Mononuclear cell (primary cell): ENCODE results near the gene GIMAP7. TPM values are rescaled to one million over a fixed set of nuclear protein-coding genes. Genes with fewer than 3 reads are reported as not detected.
"Not testable (repeated sequence)": the region's sequence is repeated elsewhere in the genome, so short reads cannot be mapped to it uniquely, and the experiment has no call there.

Source experiments
- H3K27me3 ChIP-seq: 2 replicates; pipeline ENCODE4 v1.6.0; 2011; ENCODE audit warnings: low read length, control low read depth; ENCODE audit not compliant: insufficient read depth
- H3K4me1 ChIP-seq: 2 replicates; pipeline ENCODE4 v1.5.1; 2011; ENCODE audit warnings: mild to moderate bottlenecking, low read length, control low read depth; ENCODE audit not compliant: insufficient read depth
- H3K4me3 ChIP-seq: 2 replicates; pipeline ENCODE4 v1.5.1; 2011; ENCODE audit warnings: mild to moderate bottlenecking, low read length, moderate library complexity
- H3K9me3 ChIP-seq: 2 replicates; pipeline ENCODE4 v1.5.1; 2011; ENCODE audit warnings: low read depth, mild to moderate bottlenecking, control low read depth, low read length
- total RNA-seq: library from RNA; depleted of rRNA; stranded (reverse); fragments of >200 nt; gene quantifications from one replicate; pipeline ENCODE4 v1.2.3, GENCODE V29; 2012

The GIMAP7 gene
- 44.2 TPM for total RNA-seq

DNA sequence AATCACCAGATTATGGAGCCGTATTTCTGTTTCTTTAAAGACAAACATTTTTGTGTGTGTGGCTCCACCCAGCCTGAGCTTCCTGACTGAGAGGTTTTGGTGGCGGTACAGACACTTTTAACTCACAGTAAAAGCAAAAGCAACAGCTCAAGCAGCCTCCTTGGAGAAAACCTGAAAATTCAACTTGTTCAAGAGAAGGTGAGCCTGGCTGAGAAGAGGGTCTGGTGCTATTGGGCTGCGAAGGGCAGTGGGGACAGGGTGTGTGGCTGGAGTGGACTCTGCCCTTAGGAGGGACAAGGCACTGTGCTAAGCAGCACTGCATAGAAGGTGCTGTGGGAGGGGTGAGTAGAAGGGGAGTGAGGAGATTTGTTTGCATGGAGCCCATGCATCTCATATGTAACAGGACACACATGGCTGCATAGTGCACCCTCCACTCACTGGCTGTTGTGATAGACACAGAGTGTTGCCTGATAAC is at the start of gene GIMAP7:
Gene GIMAP7, plus strand, starts transcription at position 125 of the 475 bp plus-strand sequence. CDS start 5,103 bp downstream, outside the sequence.
- Histone ChIP-seq H3K4me3 (peak within 1 kb of the TSS; percentile 74), H3K4me1 (peaks cover 37% of the 10 kb centered on the region), H3K9me3 (no peaks in the 10 kb centered on the region)

GRCh38 chr7:150464962-150465361 is 49.7 kb upstream of the GIMAP7 start:
- H3K4me3 ChIP-seq = no peak overlapping the region
- H3K4me1 ChIP-seq = peaks cover 52% of the 10 kb centered on the region
- H3K27me3 ChIP-seq = no peaks in the 10 kb centered on the region

More for the DNA sequence above, at the start of gene GIMAP7:
- H3K27me3 ChIP-seq = no peaks in the 10 kb centered on the region

GRCh38 chr7:150465414-150465813 is 49.3 kb upstream of the GIMAP7 start:
- Histone ChIP-seq H3K4me3 (no peak overlapping the region), H3K27me3 (no peaks in the 10 kb centered on the region), H3K9me3 (peaks cover 30% of the 10 kb centered on the region), H3K4me1 (peaks cover 56% of the 10 kb centered on the region)

More at GRCh38 chr7:150464962-150465361, 49.7 kb upstream of the GIMAP7 start:
- peaks cover 33% of the 10 kb centered on the region for H3K9me3 ChIP-seq

DNA sequence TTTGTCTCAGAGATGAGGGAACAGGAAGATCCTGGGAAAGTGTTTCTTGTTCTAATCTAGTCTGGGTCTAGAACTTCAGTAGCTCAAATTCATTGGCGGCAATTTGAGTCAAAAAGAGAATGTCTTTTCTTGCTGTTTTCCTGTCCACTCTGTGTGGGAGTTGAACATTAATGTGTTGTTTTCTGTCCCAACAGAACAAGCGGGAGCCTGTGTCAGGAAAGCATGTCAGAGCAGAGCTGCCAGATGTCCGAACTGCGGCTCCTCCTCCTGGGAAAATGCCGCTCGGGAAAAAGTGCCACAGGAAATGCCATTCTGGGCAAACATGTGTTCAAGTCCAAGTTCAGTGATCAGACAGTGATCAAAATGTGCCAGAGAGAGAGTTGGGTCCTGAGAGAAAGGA is 48.2 kb upstream of the GIMAP7 start:
- Histone ChIP-seq H3K27me3 (no peaks in the 10 kb centered on the region), H3K9me3 (peaks cover 20% of the 10 kb centered on the region), H3K4me3 (no peak overlapping the region), H3K4me1 (peaks cover 62% of the 10 kb centered on the region)

DNA sequence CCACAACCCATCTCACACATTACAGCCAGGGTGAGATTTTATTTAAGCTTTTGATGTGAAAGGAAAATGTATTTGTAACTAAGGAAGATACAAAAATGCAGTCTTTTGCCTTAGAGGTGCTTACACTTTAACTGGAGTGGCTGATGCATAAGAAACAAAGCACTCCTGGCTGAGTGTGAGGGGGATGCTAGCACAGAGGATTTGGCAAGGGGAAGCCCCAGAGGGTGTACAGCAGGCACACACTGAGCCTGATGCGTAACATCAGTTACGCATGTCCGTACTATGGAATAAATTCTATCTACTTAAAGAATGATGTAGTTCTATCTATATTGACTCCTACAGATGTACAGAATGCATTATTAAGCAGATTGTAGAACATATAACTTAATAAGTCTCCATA is 46.4 kb upstream of the GIMAP7 start:
- Histone ChIP-seq H3K9me3 (peaks cover 2% of the 10 kb centered on the region), H3K27me3 (no peaks in the 10 kb centered on the region), H3K4me1 (peaks cover 68% of the 10 kb centered on the region), H3K4me3 (no peak overlapping the region)

DNA sequence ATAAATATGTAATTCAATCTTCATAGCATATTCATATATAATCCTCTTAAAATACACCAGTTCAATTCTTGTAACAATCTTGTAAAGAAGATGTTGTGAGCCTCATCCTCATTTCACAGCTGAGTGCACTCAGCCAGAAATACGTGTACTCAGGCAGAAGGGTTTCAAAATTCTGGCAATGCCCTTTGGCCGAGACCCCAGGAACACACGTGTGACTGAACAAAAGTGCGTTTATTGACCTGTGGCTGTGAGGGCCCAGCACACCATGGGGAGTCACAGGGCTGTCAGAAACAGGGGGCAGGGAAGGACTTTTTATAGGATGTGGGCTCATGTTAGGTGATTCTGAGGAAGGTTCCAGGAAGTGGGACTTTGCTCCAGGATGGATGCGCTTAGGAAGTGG is 42.8 kb upstream of the GIMAP7 start:
- H3K4me3 ChIP-seq = no peak overlapping the region
- H3K9me3 ChIP-seq = no peaks in the 10 kb centered on the region
- peaks cover 36% of the 10 kb centered on the region for H3K4me1 ChIP-seq
- H3K27me3 ChIP-seq = no peaks in the 10 kb centered on the region

DNA sequence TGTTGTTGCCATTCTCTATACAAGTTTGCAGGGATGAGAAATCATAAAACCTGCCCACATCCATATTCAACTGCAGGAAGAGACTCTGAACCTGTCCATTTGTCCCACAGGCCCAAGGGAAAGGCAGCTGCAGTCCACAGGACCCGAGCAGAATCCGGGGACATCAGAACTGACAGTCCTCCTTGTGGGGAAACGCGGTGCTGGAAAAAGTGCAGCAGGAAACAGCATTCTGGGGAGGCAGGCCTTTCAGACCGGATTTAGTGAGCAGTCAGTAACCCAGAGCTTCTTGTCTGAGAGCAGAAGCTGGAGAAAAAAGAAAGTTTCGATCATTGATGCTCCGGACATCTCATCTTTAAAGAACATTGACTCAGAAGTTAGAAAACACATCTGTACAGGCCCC is 40.8 kb upstream of the GIMAP7 start:
- Histone ChIP-seq H3K9me3 (no peaks in the 10 kb centered on the region), H3K4me3 (no peak overlapping the region), H3K4me1 (peaks cover 38% of the 10 kb centered on the region), H3K27me3 (no peaks in the 10 kb centered on the region)

GRCh38 chr7:150476285-150476684 is 38.4 kb upstream of the GIMAP7 start:
- H3K27me3 ChIP-seq = no peaks in the 10 kb centered on the region
- no peaks in the 10 kb centered on the region for H3K9me3 ChIP-seq
- H3K4me3 ChIP-seq = no peak overlapping the region
- H3K4me1 ChIP-seq = peaks cover 47% of the 10 kb centered on the region

- peaks cover 52% of the 10 kb centered on the region for H3K4me1 ChIP-seq
- no peaks in the 10 kb centered on the region for H3K9me3 ChIP-seq
- no peak overlapping the region for H3K4me3 ChIP-seq
- no peaks in the 10 kb centered on the region for H3K27me3 ChIP-seq
These were observed 37.6 kb upstream of the GIMAP7 start for GRCh38 chr7:150476819-150477631.

- H3K27me3 ChIP-seq = no peaks in the 10 kb centered on the region
- H3K4me3 ChIP-seq = no peak overlapping the region
- peaks cover 68% of the 10 kb centered on the region for H3K4me1 ChIP-seq
- no peaks in the 10 kb centered on the region for H3K9me3 ChIP-seq
These were observed 35.5 kb upstream of the GIMAP7 start for GRCh38 chr7:150479023-150479716.

- Histone ChIP-seq H3K9me3 (no peaks in the 10 kb centered on the region), H3K27me3 (no peaks in the 10 kb centered on the region), H3K4me1 (peaks cover 87% of the 10 kb centered on the region), H3K4me3 (no peak overlapping the region)
These were observed 33.3 kb upstream of the GIMAP7 start for GRCh38 chr7:150481186-150481920.

GRCh38 chr7:150481922-150482321 is 32.8 kb upstream of the GIMAP7 start:
- H3K9me3 ChIP-seq = no peaks in the 10 kb centered on the region
- no peak overlapping the region for H3K4me3 ChIP-seq
- peaks cover 91% of the 10 kb centered on the region for H3K4me1 ChIP-seq
- H3K27me3 ChIP-seq = no peaks in the 10 kb centered on the region

DNA sequence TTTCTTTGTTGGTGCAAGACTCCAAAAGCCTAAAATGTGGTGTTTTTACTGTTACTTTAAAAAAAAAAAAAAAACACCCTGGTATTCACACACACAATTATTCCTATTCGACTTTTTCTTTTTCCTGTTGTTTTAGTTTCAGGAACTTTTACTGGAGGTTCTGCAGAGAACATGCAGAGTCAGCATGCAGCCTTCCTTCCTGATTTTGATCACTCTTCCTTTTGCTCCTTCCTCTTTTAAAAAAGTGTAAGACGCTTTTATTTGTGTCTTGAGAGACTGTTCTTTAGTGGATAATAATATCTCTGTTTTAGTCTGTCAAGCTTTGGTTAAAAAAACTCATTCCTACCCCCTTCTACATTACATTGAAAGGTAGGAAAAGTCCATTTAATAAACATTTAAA is 31.2 kb upstream of the GIMAP7 start:
- H3K27me3 ChIP-seq, H3K9me3 ChIP-seq, H3K4me3 ChIP-seq: not testable (repeated sequence)
- H3K4me1 ChIP-seq = peaks cover 88% of the 10 kb centered on the region

- peaks cover 86% of the 10 kb centered on the region for H3K4me1 ChIP-seq
- not testable (repeated sequence) for H3K27me3 ChIP-seq, H3K4me3 ChIP-seq, H3K9me3 ChIP-seq
These were observed 30.6 kb upstream of the GIMAP7 start for GRCh38 chr7:150484071-150484470.

- H3K27me3 ChIP-seq = no peaks in the 10 kb centered on the region
- H3K4me1 ChIP-seq = peaks cover 61% of the 10 kb centered on the region
- H3K9me3 ChIP-seq = no peaks in the 10 kb centered on the region
- H3K4me3 ChIP-seq = no peak overlapping the region
These were observed 27.0 kb upstream of the GIMAP7 start for GRCh38 chr7:150487625-150488024.
